HG02943 (cell line): Measurements from ENCODE around the gene TRIM49.
"Not testable (repeated sequence)": the region's sequence is repeated elsewhere in the genome, so short reads cannot be mapped to it uniquely, and the experiment has no call there.

Source experiments
- ATAC-seq: cut with Tn5 transposase; IDR thresholded peaks from one replicate; pipeline ENCODE4 v1.9.1; 2021; ENCODE audit warnings: mild to moderate bottlenecking, low read depth, moderate library complexity; ENCODE audit not compliant: unreplicated experiment

TRIM49 gene

GRCh38 chr11:89808475-89808874, at the start of gene TRIM49:
TRIM49 (minus strand) TSS chr11:89808575; CDS start chr11:89804469, 4,106 bp downstream.
- ATAC-seq: not testable (repeated sequence)

GRCh38 chr11:89826694-89827093, 18.3 kb upstream of the TRIM49 start:
- not testable (repeated sequence) for ATAC-seq

DNA sequence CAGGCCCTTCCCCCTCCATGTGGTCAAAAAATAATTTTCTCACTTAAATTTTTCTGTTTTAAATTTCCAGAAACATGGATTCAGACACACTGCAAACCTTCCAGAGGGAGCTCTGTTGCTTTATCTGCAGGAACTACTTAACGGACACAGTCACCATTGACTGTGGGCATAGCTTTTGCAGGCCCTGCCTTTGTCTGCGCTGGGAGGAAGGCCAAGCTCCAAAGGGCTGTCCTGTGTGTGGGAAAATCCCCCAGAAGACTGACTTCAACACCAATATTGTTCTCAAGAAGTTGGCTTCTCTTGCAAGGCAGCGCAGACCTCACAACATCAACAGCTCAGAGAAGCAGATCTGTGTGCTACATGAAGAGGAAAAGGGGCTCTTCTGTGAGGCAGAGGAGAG, 11.6 kb upstream of the TRIM49 start:
- not testable (repeated sequence) for ATAC-seq

DNA sequence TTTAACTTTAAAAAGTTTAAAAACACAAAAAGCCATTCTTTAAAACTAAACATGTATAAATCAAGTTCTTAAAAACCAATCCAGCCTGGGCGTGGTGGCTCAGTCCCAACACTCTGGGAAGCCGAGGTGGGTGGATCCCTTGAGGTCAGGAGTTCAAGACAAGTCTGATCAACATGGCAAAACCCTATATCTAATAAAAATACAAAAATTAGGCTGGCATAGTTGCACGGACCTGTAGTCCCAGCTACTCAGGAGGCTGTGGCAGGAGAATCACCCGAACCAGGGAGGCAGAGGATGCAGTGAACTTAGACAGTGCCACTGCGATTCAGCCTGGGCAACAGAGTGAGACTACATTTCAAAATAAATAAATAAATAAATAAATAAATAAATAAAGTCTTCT, 5.2 kb upstream of the TRIM49 start:
- ATAC-seq: not testable (repeated sequence)

GRCh38 chr11:89787506-89788063, 20.8 kb downstream of the TRIM49 start:
- not testable (repeated sequence) for ATAC-seq

DNA sequence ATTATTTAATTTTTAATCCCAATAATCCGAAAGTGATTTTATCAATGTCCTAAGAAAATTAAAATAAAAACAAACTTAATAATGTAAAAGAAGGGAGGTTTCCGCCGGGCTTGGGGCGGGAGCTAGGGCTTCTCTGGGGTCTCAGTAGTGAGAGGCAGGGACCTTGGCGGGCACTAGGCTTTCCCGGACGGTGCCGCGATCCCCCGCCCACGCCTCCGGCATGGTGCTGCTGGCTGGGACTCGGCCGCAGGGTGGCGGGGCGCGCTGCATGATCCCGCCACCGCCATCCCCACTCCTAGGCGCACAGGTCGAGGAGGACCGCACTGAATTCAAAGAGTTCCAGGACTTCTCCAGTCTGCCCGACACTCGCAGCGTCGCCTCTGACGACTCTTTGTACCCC, 22.6 kb downstream of the TRIM49 start:
- ATAC-seq: not testable (repeated sequence)

DNA sequence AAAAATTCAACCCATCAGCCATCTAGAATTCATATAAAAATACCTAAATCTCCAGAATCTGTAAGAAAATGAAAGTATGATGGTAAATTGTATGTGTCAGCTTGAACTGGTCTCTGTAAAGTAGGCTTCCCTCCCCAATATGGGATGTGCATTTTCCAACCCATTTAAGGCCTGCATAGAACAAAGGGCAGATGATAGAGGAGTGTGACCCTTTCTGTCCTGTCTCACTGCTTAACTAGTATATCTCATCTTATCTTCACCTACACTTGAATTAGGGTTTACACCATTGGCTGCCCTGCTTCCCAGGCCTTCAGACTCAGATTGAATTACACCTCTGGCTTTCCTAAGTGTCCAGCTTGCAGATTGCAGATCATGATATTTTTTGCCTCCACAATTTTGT, 57.6 kb downstream of the TRIM49 start:
- ATAC-seq: not testable (repeated sequence)
